GM12872 (cell line): ENCODE data around the gene ITGB8.

Experiments used
- TF ChIP-seq, protein P1 (sequence below): IDR thresholded peaks from 3 replicates; pipeline ENCODE4 v1.5.1; 2011; ENCODE audit warnings: low read depth, mild to moderate bottlenecking, low read length, moderate library complexity; ENCODE audit not compliant: insufficient read depth

The ITGB8 gene

GRCh38 chr7:20359341-20359963, 28.8 kb downstream of the ITGB8 start:
- TF ChIP-seq, protein P1, sequence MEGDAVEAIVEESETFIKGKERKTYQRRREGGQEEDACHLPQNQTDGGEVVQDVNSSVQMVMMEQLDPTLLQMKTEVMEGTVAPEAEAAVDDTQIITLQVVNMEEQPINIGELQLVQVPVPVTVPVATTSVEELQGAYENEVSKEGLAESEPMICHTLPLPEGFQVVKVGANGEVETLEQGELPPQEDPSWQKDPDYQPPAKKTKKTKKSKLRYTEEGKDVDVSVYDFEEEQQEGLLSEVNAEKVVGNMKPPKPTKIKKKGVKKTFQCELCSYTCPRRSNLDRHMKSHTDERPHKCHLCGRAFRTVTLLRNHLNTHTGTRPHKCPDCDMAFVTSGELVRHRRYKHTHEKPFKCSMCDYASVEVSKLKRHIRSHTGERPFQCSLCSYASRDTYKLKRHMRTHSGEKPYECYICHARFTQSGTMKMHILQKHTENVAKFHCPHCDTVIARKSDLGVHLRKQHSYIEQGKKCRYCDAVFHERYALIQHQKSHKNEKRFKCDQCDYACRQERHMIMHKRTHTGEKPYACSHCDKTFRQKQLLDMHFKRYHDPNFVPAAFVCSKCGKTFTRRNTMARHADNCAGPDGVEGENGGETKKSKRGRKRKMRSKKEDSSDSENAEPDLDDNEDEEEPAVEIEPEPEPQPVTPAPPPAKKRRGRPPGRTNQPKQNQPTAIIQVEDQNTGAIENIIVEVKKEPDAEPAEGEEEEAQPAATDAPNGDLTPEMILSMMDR, result no peak

DNA sequence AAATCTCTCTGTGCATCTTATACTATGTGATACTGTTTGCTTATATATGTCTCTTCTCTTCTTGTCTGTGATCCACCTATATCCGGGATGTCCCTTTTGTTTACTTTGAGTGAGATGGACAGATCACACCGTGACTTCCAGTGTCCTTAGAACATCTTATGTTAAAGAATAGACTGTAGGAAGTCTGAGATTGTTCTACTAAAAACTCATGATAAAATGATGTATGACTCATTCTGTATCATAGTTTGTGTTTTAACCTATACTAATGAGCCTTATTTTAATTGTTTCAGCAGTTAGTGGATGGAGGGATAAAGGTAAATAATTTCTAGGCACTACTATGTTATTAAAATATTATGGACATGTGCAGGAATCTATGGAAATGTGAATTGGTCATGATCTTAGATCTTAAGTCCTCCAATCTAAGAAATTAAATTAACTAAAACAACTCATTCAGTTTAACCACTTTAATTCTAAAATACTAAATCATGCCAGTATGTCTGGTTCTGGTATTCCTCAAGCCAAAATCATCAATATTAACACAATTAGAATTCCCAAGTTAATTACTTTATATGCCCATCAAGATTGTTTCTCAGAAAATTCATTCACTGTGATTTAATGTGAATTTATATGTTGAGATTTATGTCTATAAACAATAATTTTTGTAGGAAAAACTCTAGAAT, 32.0 kb downstream of the ITGB8 start:
- TF ChIP-seq, protein P1, result no peak

DNA sequence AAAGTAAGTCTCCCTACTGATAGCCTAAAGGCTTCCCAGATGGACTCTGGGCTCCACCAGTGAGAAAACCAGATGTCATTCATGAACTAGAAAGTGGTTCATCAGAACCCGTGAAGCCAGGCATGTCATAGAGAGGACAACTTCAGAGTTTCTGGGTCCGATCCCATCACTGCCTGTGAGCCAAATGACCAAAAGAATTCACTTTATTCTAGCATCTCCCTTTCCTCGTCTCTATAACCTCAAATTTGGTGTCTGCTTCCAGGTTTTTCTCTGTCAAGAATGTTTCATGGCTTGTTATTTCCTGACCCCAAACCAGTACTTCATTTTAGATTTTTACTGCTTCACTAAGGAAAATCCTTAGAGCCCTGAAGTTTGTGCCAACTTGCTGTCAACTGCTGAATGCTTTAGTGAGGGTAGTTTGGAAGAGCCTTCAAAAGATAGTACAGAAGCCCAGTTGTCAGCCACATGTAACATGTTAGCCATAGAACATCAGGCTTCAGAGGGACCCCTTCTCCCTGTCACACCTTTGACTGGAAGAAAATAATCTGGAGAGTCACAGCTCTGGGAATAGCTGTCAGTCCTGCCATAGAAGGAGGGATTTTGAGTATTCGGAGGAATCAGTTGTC, 34.0 kb downstream of the ITGB8 start:
- TF ChIP-seq, protein P1, result no peak

- TF ChIP-seq, protein P1, result no peak
Measured at GRCh38 chr7:20365486-20365885, 34.8 kb downstream of the ITGB8 start.

DNA sequence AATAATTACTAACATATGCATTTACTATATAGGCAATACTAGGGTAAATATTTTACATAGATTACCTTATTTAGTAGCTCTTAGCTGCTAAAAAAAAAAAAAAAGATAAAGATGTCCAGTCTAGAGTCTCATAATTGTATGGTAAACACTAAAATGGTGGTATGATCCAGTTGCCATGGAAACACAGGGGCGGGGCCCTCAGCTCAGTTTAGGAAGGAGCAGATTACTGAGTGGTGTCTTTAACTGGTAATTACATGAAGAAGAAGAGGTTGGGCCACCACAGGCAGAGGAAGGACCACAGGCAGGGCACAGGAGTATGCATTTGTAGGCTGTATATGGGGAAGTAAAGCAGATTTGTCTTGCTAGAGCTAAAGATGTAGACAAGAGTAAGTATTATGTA, 43.7 kb downstream of the ITGB8 start:
- TF ChIP-seq, protein P1, result no peak

GRCh38 chr7:20376796-20377195, 46.1 kb downstream of the ITGB8 start:
- TF ChIP-seq, protein P1, result no peak

GRCh38 chr7:20381406-20382034, 50.8 kb downstream of the ITGB8 start:
- TF ChIP-seq, protein P1, result no peak
